Breast epithelium (tissue), 4 donors: ENCODE results near the gene FAM204A. TPM values are rescaled to one million over a fixed set of nuclear protein-coding genes. Genes with fewer than 3 reads are reported as not detected.

Experiments used
- DNase-seq, 2 donors: peaks; one replicate each; pipeline ENCODE4 v3.0.0-alpha.2; 2019; ENCODE audit warnings: low spot score in 2 of 2
- H3K27ac ChIP-seq, 2 donors: fragments of 200-600 bp; sonication (generic) in 1 of 2; one replicate each; pipeline ENCODE4 v1.5.1; 2016 to 2019; ENCODE audit warnings: mild to moderate bottlenecking in 1 of 2
- H3K27me3 ChIP-seq, 2 donors: fragments of 200-600 bp; sonication (generic) in 1 of 2; one replicate each; pipeline versions ENCODE4 v1.5.1 to v1.6.0; 2017 to 2019; ENCODE audit warnings: control low read depth in 1 of 2, mild to moderate bottlenecking in 1 of 2
- H3K36me3 ChIP-seq: fragments of 200-600 bp; one replicate; pipeline ENCODE4 v1.5.1; 2019
- H3K4me1 ChIP-seq, 2 donors: fragments of 200-600 bp; sonication (generic); one replicate each; pipeline ENCODE4 v1.5.1; 2016 to 2019; ENCODE audit warnings: control low read depth in 1 of 2
- H3K4me3 ChIP-seq, 3 donors: fragments of 200-600 bp; sonication (generic); 1 replicate in 2 of 3; 2 replicates in 1 of 3; pipeline ENCODE4 v1.5.1; 2016 to 2019; ENCODE audit warnings: mild to moderate bottlenecking in 3 of 3, moderate library complexity in 2 of 3
- H3K9me3 ChIP-seq, 2 donors: fragments of 200-600 bp; sonication (generic) in 1 of 2; one replicate each; pipeline ENCODE4 v1.5.1; 2016 to 2019; ENCODE audit warnings: control low read depth in 1 of 2
- CTCF ChIP-seq, 3 donors: fragments of 450-650 bp; IDR thresholded peaks; one replicate each; pipeline ENCODE4 v1.5.1; 2016 to 2017; ENCODE audit warnings: antibody characterized with exemption in 3 of 3, mild to moderate bottlenecking in 3 of 3, moderate library complexity in 3 of 3
- POLR2A ChIP-seq: fragments of 450-650 bp; IDR thresholded peaks from one replicate; pipeline ENCODE4 v1.6.1; 2016; ENCODE audit warnings: antibody characterized with exemption, mild to moderate bottlenecking, moderate library complexity
- POLR2AphosphoS5 ChIP-seq, 3 donors: sonication (generic); formaldehyde crosslinking; IDR thresholded peaks; one replicate each; pipeline ENCODE4 v1.6.1; 2017; ENCODE audit warnings: antibody characterized with exemption in 3 of 3
- intact Hi-C: fragments of 100-400 bp; cut with DNase I; formaldehyde crosslinking; loops from one replicate; pipeline ENCODE4 v1.15.1; 2023; ENCODE audit warnings: low total_unique reads
- total RNA-seq, 3 donors: library from RNA; depleted of rRNA; stranded (reverse); fragments of >200 nt; gene quantifications; one replicate each; pipeline ENCODE4 v1.1.0, GENCODE V29; 2016

The FAM204A gene
- total RNA-seq, 3 donors from 2014 or later: 28.2 to 71.4 (median 59.6) TPM

GRCh38 chr10:118315629-118316028, 26.5 kb downstream of the FAM204A start:
- Histone ChIP-seq H3K27ac (no peak overlapping the region), H3K36me3 (no peaks in the 10 kb centered on the region), H3K27me3 (no peaks in the 10 kb centered on the region), H3K9me3 (no peaks in the 10 kb centered on the region), H3K4me1 (no peaks in the 10 kb centered on the region), H3K4me3 (no peak overlapping the region)
- intact Hi-C loops: no loop called here
- no peak for TF ChIP-seq CTCF (IDR thresholded peaks at IDR 0.05)
- no peak for TF ChIP-seq POLR2A
- TF ChIP-seq POLR2AphosphoS5 (IDR thresholded peaks at IDR 0.05): no peak
- DNase-seq: no peak

- no peak overlapping the region for H3K4me3 ChIP-seq
- no peak overlapping the region for H3K27ac ChIP-seq
- no peaks in the 10 kb centered on the region for H3K27me3 ChIP-seq
- H3K9me3 ChIP-seq: no peaks in the 10 kb centered on the region
- TF ChIP-seq POLR2A (no peak), POLR2AphosphoS5 (IDR thresholded peaks at IDR 0.05) (no peak), CTCF (IDR thresholded peaks at IDR 0.05) (no peak)
- no peaks in the 10 kb centered on the region for H3K36me3 ChIP-seq
- H3K4me1 ChIP-seq: no peaks in the 10 kb centered on the region
- intact Hi-C loops: no loop called here
- DNase-seq: no peak
Observed at GRCh38 chr10:118314882-118315281, 27.2 kb downstream of the FAM204A start.

GRCh38 chr10:118311505-118311904, 30.6 kb downstream of the FAM204A start:
- intact Hi-C loops: no loop called here
- Histone ChIP-seq H3K27me3 (no peaks in the 10 kb centered on the region), H3K9me3 (no peaks in the 10 kb centered on the region), H3K4me1 (no peaks in the 10 kb centered on the region), H3K4me3 (no peak overlapping the region), H3K27ac (no peak overlapping the region), H3K36me3 (no peaks in the 10 kb centered on the region)
- TF ChIP-seq POLR2A (no peak), CTCF (IDR thresholded peaks at IDR 0.05) (no peak), POLR2AphosphoS5 (IDR thresholded peaks at IDR 0.05) (no peak)
- no peak for DNase-seq

GRCh38 chr10:118310822-118311221, 31.3 kb downstream of the FAM204A start:
- no peaks in the 10 kb centered on the region for H3K9me3 ChIP-seq
- intact Hi-C loops: no loop called here

GRCh38 chr10:118309911-118310310, 32.2 kb downstream of the FAM204A start:
- intact Hi-C loops: no loop called here
- TF ChIP-seq CTCF (IDR thresholded peaks at IDR 0.05) (no peak), POLR2AphosphoS5 (IDR thresholded peaks at IDR 0.05) (no peak), POLR2A (no peak)
- no peaks in the 10 kb centered on the region for H3K9me3 ChIP-seq
- H3K4me3 ChIP-seq: no peak overlapping the region
- H3K36me3 ChIP-seq: no peaks in the 10 kb centered on the region
- no peaks in the 10 kb centered on the region for H3K4me1 ChIP-seq
- DNase-seq: no peak
- no peak overlapping the region for H3K27ac ChIP-seq
- H3K27me3 ChIP-seq: no peaks in the 10 kb centered on the region

More at GRCh38 chr10:118310822-118311221, 31.3 kb downstream of the FAM204A start:
- Histone ChIP-seq H3K4me1 (no peaks in the 10 kb centered on the region), H3K27ac (no peak overlapping the region), H3K27me3 (no peaks in the 10 kb centered on the region), H3K4me3 (no peak overlapping the region), H3K36me3 (no peaks in the 10 kb centered on the region)
- TF ChIP-seq POLR2AphosphoS5 (IDR thresholded peaks at IDR 0.05) (no peak), POLR2A (no peak), CTCF (IDR thresholded peaks at IDR 0.05) (no peak)
- DNase-seq: no peak
